EL (cell line): ENCODE data around the gene SHROOM3.
"Not testable (repeated sequence)": the region's sequence is repeated elsewhere in the genome, so short reads cannot be mapped to it uniquely, and the experiment has no call there.

Source experiments
- DNase-seq: peaks from one replicate; pipeline ENCODE4 v3.0.0-alpha.2; 2016

Gene SHROOM3

DNA sequence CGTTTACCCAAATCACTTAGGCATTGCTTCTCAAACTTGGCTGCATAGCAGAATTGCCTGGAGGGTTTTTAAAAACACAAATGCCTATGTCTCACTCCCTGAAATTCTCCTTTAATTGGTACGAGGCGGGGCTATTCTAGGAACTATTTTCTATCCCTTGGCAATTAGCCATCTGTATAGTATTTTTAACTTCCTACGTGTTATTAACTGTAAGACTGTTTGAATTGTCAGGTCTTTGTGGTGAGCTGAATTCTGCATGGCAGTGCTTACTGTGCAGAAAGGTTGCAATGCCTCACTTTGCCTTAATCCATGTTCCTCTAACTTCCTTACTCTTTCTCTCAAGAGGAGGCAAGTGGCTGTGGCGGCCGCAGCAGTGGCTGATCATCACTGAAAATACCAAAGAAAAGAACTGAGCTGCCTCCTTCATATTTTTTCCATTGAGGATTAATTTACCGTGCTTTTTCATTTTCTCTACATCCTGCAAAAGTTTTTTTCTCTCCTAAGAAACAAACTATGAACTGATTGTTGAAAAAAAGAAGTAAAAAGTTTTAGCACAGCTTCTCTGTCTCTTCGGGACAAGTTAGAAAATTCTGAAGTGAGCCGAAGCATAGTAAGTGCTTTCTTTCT is at the start of gene SHROOM3:
Gene SHROOM3, plus strand, starts transcription at position 329 of the 627 bp plus-strand sequence. CDS start 824 bp downstream, outside the sequence.
- DNase-seq: peak; percentile 34

DNA sequence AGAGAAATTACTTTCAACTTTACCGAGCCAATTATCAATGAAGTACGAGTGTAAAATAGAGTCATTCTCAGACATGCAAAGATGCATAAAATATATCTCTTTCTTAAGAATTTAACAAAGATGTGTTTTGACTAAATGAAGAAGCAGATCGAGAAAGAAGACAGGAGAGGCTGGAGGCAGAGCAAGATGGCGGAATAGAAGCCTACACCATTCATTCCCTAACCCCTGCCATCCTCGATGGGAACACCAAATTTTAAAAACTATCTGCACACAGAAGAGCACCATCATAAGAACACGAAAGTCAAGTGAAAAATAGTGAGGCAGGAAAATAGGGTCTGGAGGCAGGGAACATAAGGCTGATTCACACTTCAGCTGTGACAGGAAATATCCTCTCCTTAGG is 49.1 kb upstream of the SHROOM3 start:
- DNase-seq: no peak

DNA sequence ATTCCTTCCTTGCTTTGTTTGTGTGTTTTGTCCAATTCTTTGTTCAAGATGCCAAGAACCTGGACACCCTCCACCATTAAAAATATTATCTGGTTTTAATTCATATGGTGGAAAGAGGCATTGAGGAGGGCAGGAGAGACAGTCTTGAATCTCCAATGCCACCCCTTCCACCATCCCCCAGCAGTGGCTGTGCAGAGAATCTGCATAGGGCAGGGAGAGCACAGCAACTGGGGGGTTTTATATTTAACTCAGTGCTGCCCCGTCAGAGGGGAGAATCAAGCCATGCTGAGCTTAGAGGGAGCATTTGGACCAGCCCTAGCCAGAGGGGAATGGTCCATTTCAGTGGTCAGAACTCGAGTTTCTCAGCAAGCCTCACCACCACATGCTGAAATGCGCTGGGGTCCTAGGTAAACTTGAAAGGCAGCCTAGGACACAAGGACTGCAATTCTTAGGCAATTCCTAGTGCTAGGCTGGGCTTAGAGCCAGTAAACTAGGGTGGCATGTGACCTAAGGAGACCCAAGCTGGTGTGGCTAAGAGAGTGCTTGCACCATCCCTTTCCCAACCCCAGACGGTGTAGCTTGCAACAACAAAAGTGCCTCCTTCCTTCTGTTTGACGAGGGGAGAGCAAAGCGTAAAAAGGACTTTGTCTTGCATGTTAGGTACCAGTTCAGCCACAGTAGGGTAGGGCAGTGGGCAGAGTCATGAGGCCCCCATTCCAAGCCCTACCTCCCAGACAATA is 48.3 kb upstream of the SHROOM3 start:
- no peak for DNase-seq

DNA sequence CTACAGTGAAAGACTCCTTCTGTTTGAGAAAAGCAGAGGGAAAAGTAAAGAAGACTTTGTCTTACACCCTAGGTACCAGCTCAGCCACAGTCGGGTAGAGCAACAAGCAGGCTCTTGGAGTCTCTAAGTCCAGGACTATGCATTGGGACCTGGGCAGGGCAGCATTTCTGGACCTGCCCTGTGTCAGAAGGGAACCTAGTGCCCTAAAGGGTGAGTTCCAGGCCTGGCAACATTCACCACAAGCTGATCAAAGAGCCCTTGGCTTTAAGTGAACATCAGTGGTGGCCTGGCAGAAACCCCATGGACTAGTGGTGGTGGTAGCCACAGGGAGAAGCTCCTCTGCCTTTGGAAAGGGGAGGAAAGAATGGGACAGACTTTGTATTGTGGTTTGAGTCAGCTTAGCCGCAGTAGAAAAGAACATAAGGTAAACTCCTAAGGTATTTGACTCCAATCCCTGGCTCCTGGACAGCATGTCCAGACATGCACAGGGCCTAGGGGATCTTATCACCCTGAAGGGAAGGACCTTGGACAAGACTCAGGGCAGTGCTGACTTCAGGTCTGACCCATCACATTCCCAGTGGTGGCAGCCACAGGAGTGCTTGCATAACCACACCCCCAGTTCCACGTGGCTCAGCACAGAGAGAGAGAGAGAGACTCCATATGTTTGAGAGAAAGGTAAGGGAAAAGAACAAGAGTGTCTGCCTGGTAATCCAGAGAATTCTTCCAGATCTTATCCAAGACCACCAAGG is 46.7 kb upstream of the SHROOM3 start:
- peak; percentile 4 for DNase-seq

DNA sequence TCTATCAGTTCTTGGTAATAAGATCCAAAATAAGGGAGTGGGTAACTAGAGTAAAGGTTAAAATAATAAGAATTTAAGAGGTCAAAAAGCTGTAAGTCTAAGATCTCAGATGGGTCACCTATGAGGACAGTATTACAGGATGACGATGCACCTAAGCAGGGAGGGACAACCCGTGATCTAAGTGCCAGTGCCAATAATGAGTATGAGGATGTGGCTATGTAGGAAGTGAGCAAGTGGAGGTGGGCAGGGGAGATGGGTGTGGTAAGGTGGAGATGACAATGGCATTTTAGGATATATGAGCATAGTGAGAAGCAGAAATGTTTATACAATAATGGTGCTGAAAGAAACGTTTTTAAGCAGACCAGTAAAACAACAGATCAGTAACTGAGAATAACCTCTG is 33.4 kb upstream of the SHROOM3 start:
- DNase-seq: no peak

DNA sequence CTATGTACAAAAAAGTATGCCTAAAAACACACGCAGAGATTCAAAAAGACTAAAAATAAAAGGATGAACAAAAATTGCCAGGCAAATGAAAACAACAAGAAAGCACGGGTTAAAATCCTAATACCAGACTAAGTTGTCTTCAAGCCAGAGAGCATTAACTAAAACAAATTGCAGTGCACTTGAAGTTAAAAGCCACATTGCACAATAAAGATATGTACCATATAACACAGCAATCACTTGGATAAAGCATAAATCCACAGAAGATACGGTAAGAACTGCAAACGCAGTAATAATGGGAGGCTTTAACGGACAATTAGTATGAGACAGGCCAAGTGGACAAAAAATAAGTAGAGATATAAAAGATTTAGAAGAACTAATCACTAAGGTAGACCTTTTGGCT is 28.9 kb upstream of the SHROOM3 start:
- DNase-seq: no peak

DNA sequence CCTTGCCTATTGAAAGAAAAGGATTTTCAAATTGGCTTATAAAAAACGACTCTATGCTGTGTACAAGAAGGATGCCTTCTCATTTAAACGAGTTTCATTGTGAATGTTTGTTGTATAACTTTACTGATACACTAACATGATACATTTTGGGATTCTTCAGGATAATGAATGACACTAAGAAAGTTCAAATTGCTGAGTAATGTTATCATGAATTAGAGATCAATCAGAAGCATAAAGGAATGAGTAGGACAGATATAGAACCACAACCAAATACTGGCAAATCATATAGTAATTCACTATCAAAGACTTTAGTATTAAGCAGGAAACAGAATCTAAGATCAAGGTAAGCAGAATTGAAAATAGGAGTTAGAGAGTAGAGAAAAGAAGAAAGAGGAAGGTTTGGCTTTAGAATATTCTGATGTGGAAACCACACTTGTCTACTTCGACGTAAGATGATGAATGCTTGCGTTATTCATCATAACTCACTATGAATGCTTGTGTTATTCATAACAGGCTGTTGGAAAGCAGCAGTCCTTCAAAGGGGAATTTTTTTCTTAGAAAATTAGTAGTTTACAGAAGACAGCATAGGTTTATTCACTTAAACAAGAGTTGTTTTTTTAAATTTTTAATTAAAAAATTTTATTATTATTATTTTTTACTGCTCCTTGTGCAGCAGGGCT is 27.4 kb upstream of the SHROOM3 start:
- DNase-seq: no peak

DNA sequence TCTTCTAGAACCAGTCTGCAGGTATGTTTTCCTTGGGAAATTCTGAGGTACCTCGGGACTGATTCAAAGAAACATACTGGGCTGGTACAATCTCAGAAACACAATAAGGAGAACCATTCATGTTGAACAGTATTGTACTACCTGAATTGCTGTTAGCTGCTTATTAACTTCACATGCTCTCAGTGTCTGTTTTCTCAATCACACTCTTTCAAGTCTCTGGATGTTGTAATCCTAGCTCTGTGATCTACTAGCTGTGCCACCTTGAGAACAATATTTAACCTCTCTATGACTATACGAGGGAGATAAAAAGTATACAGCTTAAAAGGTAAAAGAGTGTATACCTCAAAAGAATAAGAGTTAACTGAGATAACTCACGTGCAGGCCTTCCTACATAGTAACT is 24.4 kb upstream of the SHROOM3 start:
- DNase-seq: no peak

DNA sequence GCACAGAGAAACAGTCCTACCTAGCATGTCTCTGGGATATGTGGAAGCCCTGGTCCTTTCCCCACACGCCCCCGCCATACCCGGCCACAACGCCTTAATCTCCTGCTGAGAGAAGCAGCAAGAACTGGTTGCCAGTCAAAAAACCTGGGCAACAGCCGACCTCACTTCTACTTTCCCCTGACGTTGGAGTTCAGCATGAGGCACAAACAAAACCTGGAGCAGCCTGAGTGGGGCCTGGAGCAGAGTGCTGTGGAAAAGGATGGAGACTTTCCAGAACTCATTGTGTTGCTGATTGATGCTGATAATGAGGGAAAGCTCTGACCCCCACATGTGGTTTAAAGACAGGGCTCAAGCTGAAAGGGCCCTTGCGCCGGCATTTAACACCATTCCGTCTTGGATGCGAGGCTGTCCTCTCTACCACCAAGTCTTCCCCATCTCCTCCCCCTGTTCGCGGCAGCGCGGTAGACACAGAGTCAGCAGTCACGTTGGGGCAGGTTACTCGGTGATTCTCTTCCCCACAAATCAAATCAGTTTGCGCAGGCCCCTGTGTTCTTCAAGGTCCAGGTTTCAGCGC is 14.8 kb upstream of the SHROOM3 start:
- no peak for DNase-seq

DNA sequence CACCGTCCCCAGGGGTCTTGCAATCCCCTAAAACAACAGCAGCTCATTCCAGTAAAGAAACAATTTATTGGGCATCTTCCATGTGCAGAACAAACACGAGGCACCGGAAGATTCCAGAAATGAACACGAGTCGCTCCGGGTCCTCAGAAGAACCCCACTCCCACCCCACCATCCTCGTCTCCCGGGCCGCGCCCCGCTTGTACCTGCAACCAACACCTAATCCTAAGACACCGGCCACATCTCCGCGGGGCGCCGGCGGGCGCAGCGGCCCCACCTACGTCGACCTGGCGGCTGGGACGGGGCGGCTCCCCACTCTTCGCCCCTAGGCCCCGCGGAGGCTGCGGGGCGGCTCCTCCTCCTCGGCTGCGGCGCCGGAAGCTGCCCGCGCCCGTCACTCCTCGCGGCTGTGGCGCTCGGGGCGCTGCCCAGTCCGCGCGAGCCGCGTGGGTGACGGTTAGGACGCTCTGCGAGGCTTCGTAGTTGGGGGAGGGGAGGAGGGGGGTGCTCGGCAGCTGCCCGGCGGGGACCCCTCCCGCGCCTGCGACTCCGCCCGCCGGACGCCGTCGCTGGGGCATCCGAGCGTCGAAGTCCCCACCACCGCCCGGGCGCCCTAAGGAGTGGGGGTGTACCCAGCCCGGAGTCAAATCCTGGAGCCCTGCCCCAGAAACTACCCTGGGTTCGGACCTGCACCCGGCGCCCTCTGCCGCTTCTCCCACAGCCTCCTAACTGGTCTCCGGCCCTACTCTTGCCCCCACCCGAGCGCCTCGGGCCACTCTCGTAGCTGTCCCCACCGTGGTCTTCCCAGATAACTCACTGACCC is 14.1 kb upstream of the SHROOM3 start, which contains the start of gene CCDC158:
Gene CCDC158, minus strand, starts transcription at position 380 of the 820 bp plus-strand sequence. CDS start 17,934 bp downstream, outside the sequence.
- DNase-seq: peak; percentile 20

DNA sequence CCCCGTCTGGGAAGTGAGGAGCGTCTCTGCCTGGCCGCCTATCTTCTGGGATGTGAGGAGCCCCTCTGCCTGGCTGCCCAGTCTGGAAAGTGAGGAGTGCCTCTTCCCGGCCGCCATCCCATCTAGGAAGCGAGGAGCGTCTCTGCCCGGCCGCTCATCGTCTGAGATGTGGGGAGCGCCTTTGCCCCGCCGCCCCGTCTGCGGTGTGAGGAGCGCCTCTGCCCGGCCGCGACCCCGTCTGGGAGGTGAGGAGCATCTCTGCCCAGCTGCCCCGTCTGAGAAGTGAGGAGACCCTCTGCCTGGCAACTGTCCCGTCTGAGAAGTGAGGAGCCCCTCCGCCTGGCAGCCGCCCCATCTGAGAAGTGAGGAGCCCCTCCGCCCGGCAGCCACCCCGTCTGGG is 11.9 kb upstream of the SHROOM3 start:
- not testable (repeated sequence) for DNase-seq

DNA sequence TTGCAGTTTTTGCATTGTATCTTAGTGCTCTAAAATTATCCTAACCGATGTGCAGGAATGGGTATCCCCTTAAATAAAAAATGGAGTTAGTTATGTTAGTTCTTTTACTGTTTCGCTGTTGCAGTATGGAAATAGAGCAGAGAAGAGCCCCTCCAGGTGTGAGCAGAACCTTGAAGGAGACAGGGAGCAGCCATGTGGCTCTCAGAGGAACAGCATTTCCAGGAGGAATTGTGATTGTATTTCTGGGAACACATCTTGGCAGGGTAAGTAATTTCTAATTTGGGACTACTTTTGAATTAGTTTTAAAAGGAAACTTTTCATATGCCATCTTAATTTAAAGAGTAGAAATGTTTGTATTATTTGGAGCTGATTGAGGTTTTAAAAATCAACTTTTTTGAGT is 8.8 kb upstream of the SHROOM3 start:
- no peak for DNase-seq

DNA sequence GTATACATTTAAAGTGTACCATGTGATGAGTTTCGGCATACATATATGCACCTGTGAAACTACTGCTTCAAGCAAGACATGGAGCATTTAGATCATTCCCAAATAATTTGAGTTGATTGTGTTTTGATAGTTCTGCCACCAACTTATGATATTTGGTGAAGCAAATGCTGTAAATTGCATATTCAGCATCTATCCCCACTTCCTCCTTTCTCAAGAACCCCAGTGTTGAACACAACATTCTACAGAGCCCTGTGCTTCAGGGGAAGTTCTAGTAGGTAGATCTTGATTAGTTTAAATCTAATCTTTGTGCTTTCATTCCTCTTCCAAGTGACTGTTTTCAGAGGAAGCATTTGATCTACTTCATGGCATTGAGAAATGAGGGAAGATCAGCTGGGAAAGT is 5.4 kb upstream of the SHROOM3 start:
- no peak for DNase-seq

DNA sequence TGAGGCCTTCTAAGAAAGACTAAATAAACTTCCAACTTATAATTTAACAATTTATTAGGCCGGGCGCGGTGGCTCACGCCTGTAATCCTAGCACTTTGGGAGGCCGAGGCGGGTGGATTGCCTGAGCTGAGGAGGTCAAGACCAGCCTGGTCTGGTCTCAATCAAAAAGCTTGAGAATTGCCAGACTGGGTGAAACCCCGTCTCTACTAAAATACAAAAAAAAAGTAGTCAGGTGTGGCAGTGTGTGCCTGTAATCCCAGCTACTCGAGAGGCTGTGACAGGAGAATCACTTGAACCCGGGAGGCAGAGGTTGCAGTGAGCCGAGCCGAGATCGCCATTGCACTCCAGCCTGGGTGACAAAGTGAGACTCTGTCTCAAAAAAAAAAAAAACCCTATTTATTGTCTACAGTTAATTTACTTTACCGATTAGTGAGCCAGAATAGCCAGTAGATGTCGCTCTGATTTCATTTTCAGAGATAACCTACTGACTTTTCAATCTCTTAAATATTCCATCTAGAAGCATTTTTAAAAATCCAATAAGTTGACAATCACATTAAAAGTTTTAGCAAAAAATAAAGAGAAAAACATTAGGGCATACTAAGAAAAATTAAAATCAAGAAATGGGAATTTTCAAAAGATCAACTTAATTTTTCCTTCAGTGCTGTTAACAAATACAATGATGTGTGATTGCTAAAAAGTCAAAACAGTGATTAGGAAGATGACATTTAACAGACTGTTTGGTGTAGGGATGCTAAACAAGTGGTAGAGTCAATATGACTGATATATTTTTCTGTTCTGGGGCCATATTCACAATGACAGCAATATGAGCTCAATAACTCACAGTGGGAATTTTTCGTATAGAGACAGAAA is 4.3 kb upstream of the SHROOM3 start:
- DNase-seq: peak; percentile 58

DNA sequence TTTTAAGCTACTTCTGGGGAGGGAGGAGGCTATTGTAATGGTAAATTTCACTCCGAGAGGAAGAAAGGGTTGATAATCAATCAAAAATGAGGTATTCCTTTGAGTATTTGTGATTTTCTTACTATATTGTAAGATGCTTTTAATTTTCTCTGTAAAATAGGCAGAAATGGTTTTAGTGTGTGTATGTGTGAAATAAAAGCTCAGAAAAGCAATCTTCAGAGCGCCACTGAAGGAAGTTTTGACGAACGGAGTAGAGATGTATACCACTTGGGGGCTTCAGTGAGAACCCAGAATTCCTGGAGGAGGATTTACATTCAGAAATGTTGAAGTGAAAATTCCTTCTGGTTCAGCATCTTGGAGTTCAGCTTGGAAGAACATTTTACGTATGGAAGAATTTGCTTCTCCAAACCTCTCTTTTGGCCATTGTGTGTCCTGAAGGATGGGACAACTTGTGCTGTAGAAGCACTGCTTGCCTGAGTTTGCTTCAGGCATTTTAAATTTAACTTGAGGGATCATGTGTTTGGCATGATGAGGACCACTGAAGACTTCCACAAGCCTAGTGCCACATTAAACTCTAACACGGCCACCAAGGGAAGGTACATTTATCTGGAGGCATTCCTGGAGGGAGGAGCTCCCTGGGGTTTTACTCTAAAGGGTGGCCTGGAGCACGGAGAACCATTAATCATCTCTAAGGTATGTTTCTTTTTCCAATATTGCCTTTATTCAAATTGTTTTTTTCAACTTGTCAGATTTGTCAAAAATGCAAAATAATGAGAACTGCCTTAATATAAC is 695 bp downstream of the SHROOM3 start:
- no peak for DNase-seq

DNA sequence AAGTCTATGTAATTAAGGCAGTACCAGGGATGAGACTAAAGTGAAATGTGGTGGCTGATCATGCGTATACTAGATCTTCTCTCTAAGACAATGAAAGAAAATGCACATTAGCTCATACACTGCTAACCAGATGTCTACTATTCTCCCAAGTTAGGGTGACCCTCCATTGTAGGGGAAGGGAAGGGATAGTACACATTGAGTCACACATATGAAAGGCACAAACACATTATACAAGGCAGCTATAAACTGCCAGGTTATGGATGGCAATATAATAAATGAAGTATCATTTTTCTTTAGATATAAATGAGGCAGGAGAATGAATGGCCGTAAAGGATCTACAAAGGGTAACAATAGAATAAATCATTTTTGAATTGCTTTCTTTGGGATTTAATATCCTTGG is 4.5 kb downstream of the SHROOM3 start:
- DNase-seq: no peak

DNA sequence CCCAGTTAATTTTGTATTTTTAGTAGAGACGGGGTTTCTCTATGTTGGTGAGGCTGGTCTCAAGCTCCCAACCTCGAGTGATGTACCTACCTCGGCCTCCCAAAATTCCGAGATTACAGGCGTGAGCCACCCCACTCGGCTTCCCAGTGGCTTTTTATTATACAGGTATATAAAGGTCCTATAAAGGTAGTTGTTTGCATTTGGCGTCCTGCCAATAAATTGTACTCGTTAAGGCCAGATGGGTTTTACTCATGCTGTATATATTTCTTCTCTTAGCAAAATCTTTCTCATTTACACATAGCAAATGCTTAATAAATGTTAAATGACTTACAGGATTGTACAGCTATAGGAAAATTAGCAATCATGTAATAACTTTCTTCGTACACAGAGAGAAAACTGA is 6.9 kb downstream of the SHROOM3 start:
- no peak for DNase-seq

DNA sequence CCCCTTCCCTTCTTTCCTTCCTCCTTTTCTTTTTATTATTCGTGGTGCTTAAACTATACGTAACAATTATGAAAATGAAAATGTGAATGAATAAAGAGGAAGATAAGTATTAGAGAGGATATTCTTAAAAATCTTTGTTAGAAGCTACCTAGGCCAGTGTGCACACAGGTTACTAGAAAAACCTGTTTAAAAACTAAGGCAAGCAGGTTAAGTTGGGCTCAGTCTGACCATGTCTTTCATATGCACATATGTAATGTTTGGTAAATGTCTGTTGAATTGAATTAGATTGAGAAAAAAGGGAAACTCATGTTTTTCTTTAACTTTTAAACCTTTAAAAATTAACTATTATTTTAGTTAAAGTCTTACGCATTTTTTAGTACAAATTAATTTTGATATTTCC is 7.8 kb downstream of the SHROOM3 start:
- no peak for DNase-seq

DNA sequence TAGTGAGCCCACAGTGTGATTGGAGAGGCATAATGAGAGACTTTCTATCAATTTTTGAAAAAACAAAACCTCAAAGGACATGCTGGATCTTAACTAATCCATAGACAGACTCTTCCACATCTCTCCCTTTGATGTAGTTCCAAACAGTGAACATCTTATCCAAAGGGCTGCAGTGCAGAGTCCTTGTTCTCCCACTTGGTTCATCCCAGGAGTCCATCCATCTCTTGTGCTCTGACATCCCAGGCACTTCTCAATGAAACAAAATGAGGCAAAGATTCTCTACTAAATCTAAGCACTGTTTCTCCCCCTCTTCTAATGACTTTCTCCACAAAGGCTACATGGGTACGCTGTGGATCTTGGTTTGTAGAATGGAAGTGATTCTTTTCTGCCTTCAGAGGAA is 8.3 kb downstream of the SHROOM3 start:
- no peak for DNase-seq

DNA sequence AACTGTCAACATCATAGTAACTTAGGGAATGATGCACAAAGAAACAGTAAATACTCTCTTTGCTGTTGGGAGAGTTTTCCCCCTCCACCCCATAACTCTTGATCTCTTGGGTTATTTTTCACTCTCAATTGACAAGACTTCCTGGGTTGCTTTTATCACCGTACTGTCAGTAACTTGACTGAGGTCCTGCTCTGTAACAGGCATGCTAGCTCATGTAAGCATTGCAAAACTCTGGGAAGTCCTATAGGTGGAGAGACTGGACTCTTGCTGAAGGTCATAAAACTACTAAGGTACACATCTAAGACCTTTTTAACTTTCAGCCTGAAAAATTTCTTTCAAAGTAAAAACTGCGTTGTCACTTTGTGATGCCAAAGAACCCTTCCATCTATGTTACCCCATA is 10.9 kb downstream of the SHROOM3 start:
- no peak for DNase-seq
